Astrocyte (in vitro differentiated cells and primary cell): ENCODE measurements around the gene GADL1. TPM values are rescaled to one million over a fixed set of nuclear protein-coding genes. Genes with fewer than 3 reads are reported as not detected.
A peak's percentile ranks its signal among the peaks of the same experiment; 100 is the strongest.

Experiments used
- DNase-seq: peaks from one replicate; pipeline ENCODE4 v3.0.0-alpha.2; 2010; ENCODE audit warnings: low read depth
- FAIRE-seq: peaks from 2 replicates; lab custom pipeline; 2011; peaks lifted over from hg19 to GRCh38; lab: Jason Lieb, UNC
- H2AFZ ChIP-seq: 2 replicates; pipeline ENCODE4 v1.6.0; 2012; ENCODE audit warnings: low read depth, low read length, inconsistent platforms
- H3K27ac ChIP-seq: 2 replicates; pipeline ENCODE4 v1.5.1; 2011; ENCODE audit warnings: low read depth, low read length, inconsistent platforms
- H3K27me3 ChIP-seq: 2 replicates; pipeline ENCODE4 v1.6.0; 2011; ENCODE audit warnings: low read length, inconsistent platforms; ENCODE audit not compliant: insufficient read depth
- H3K36me3 ChIP-seq: 2 replicates; pipeline ENCODE4 v1.5.1; 2011; ENCODE audit warnings: low read length, inconsistent platforms; ENCODE audit not compliant: insufficient read depth
- H3K4me1 ChIP-seq: 2 replicates; pipeline ENCODE4 v1.5.1; 2011; ENCODE audit warnings: low read length, inconsistent platforms; ENCODE audit not compliant: insufficient read depth
- H3K4me2 ChIP-seq: 2 replicates; pipeline ENCODE4 v1.6.0; 2012; ENCODE audit warnings: low read length, inconsistent platforms
- H3K4me3 ChIP-seq: 2 replicates; pipeline ENCODE4 v1.5.1; 2011; ENCODE audit warnings: low read depth, mild to moderate bottlenecking, low read length, inconsistent platforms; ENCODE audit not compliant: insufficient read depth
- H3K79me2 ChIP-seq: 2 replicates; pipeline ENCODE4 v1.6.0; 2012; ENCODE audit warnings: mild to moderate bottlenecking, low read length, inconsistent platforms; ENCODE audit not compliant: insufficient read depth
- H3K9ac ChIP-seq: 2 replicates; pipeline ENCODE4 v1.6.0; 2012; ENCODE audit warnings: mild to moderate bottlenecking, low read length, inconsistent platforms
- H3K9me3 ChIP-seq: 2 replicates; pipeline ENCODE4 v1.5.1; 2012; ENCODE audit warnings: low read depth, mild to moderate bottlenecking, low read length, inconsistent platforms; ENCODE audit not compliant: insufficient read depth
- H4K20me1 ChIP-seq: 2 replicates; pipeline ENCODE4 v1.6.0; 2012; ENCODE audit warnings: low read length, inconsistent platforms; ENCODE audit not compliant: insufficient read depth
- H3K27ac Mint-ChIP-seq: one replicate; pipeline ENCODE4 v1.8.0; 2021; ENCODE audit warnings: mild to moderate bottlenecking, mixed read lengths; ENCODE audit not compliant: unreplicated experiment
- H3K27me3 Mint-ChIP-seq: one replicate; pipeline ENCODE4 v1.8.0; 2021; ENCODE audit warnings: low read depth, mixed read lengths; ENCODE audit not compliant: unreplicated experiment
- H3K36me3 Mint-ChIP-seq: one replicate; pipeline ENCODE4 v1.8.0; 2021; ENCODE audit warnings: low read depth, mixed read lengths; ENCODE audit not compliant: unreplicated experiment
- H3K4me1 Mint-ChIP-seq: one replicate; pipeline ENCODE4 v1.8.0; 2021; ENCODE audit warnings: low read depth, mixed read lengths; ENCODE audit not compliant: unreplicated experiment
- H3K4me3 Mint-ChIP-seq: one replicate; pipeline ENCODE4 v1.8.0; 2021; ENCODE audit warnings: mild to moderate bottlenecking, moderate library complexity, mixed read lengths; ENCODE audit not compliant: unreplicated experiment
- H3K9me3 Mint-ChIP-seq: one replicate; pipeline ENCODE4 v1.8.0; 2021; ENCODE audit warnings: mild to moderate bottlenecking, mixed read lengths; ENCODE audit not compliant: unreplicated experiment
- EZH2 ChIP-seq: IDR thresholded peaks from 2 replicates; pipeline ENCODE4 v1.6.1; 2012; ENCODE audit warnings: mild to moderate bottlenecking, low read length, inconsistent platforms; ENCODE audit not compliant: insufficient read depth
- total RNA-seq: library from RNA; stranded (reverse); gene quantifications from 2 replicates; pipeline ENCODE4 v1.2.1, GENCODE V29; 2021
- TF ChIP-seq, protein P1 (sequence below): IDR thresholded peaks from 2 replicates; pipeline ENCODE4 v1.5.1; 2011; ENCODE audit warnings: low read depth, mild to moderate bottlenecking, inconsistent platforms, low read length, moderate library complexity; ENCODE audit not compliant: insufficient read depth

The GADL1 gene
- total RNA-seq, 1 donor from 2014 or later, result 0.09 TPM

- H2AFZ ChIP-seq, result no peak overlapping the region
- peak overlapping the region; percentile 66 for H3K4me2 ChIP-seq
- H3K27ac Mint-ChIP-seq, result no peak overlapping the region
- peaks cover 16% of the 10 kb centered on the region for H3K36me3 Mint-ChIP-seq
- H3K4me1 ChIP-seq, result peaks cover 23% of the 10 kb centered on the region
- FAIRE-seq, result no peak
- H3K79me2 ChIP-seq, result peaks cover 52% of the 10 kb centered on the region
- TF ChIP-seq, protein P1, sequence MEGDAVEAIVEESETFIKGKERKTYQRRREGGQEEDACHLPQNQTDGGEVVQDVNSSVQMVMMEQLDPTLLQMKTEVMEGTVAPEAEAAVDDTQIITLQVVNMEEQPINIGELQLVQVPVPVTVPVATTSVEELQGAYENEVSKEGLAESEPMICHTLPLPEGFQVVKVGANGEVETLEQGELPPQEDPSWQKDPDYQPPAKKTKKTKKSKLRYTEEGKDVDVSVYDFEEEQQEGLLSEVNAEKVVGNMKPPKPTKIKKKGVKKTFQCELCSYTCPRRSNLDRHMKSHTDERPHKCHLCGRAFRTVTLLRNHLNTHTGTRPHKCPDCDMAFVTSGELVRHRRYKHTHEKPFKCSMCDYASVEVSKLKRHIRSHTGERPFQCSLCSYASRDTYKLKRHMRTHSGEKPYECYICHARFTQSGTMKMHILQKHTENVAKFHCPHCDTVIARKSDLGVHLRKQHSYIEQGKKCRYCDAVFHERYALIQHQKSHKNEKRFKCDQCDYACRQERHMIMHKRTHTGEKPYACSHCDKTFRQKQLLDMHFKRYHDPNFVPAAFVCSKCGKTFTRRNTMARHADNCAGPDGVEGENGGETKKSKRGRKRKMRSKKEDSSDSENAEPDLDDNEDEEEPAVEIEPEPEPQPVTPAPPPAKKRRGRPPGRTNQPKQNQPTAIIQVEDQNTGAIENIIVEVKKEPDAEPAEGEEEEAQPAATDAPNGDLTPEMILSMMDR, result no peak
- no peaks in the 10 kb centered on the region for H3K9me3 ChIP-seq
- no peak overlapping the region for H3K4me3 ChIP-seq
- no peaks in the 10 kb centered on the region for H3K9me3 Mint-ChIP-seq
- no peaks in the 10 kb centered on the region for H3K27me3 ChIP-seq
- H3K27ac ChIP-seq, result peak overlapping the region; percentile 66
- DNase-seq, result no peak
- no peaks in the 10 kb centered on the region for H3K27me3 Mint-ChIP-seq
- H3K9ac ChIP-seq, result no peak overlapping the region
- no peaks in the 10 kb centered on the region for H4K20me1 ChIP-seq
- peaks cover 47% of the 10 kb centered on the region for H3K36me3 ChIP-seq
- peaks cover 35% of the 10 kb centered on the region for H3K4me1 Mint-ChIP-seq
- H3K4me3 Mint-ChIP-seq, result no peak overlapping the region
Observed at GRCh38 chr3:30687930-30688570, 206.4 kb downstream of the GADL1 start.

GRCh38 chr3:30686799-30687198 lies 207.7 kb downstream of the GADL1 start:
- Mint-ChIP-seq H3K4me3 (no peak overlapping the region), H3K27me3 (no peaks in the 10 kb centered on the region), H3K36me3 (peaks cover 16% of the 10 kb centered on the region), H3K4me1 (peaks cover 48% of the 10 kb centered on the region), H3K27ac (no peak overlapping the region), H3K9me3 (no peaks in the 10 kb centered on the region)
- H3K79me2 ChIP-seq, result peaks cover 56% of the 10 kb centered on the region
- H3K9me3 ChIP-seq, result no peaks in the 10 kb centered on the region
- H2AFZ ChIP-seq, result no peak overlapping the region
- H3K36me3 ChIP-seq, result peaks cover 35% of the 10 kb centered on the region
- DNase-seq (no peak), FAIRE-seq (no peak)
- no peaks in the 10 kb centered on the region for H3K27me3 ChIP-seq
- no peaks in the 10 kb centered on the region for H4K20me1 ChIP-seq
- H3K9ac ChIP-seq, result no peak overlapping the region
- no peak overlapping the region for H3K27ac ChIP-seq
- TF ChIP-seq, protein P1, result no peak
- TF ChIP-seq EZH2, result no peak
- H3K4me3 ChIP-seq, result no peak overlapping the region
- no peak overlapping the region for H3K4me2 ChIP-seq
- peaks cover 32% of the 10 kb centered on the region for H3K4me1 ChIP-seq

DNA sequence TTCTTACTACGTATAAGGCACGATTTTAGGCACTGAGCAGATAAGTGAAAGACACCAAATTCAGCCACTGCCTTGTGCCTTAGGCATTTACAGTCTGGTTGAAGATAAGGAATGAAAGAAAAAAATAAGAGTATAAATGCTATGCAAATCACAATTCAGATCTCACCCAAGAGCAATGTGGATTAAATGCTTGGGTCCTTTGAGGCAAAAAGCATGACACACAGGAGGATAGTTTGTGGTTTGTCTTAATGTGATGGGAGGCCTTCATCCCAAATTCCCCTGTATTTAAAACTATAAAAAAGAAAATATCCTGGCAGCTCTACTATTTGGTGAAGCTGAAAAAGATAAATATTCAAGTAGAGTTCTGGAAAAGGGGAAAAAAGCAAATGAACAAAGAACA lies 208.3 kb downstream of the GADL1 start:
- peaks cover 54% of the 10 kb centered on the region for H3K4me1 Mint-ChIP-seq
- H3K27ac Mint-ChIP-seq, result no peak overlapping the region
- Histone ChIP-seq H3K79me2 (peaks cover 59% of the 10 kb centered on the region), H2AFZ (no peak overlapping the region), H3K36me3 (peaks cover 35% of the 10 kb centered on the region), H3K4me3 (no peak overlapping the region), H3K27ac (no peak overlapping the region), H3K27me3 (no peaks in the 10 kb centered on the region), H3K4me1 (peaks cover 38% of the 10 kb centered on the region), H4K20me1 (no peaks in the 10 kb centered on the region), H3K4me2 (no peak overlapping the region), H3K9ac (no peak overlapping the region), H3K9me3 (no peaks in the 10 kb centered on the region)
- H3K27me3 Mint-ChIP-seq, result no peaks in the 10 kb centered on the region
- peaks cover 16% of the 10 kb centered on the region for H3K36me3 Mint-ChIP-seq
- TF ChIP-seq, protein P1, result no peak
- no peak for TF ChIP-seq EZH2
- no peak overlapping the region for H3K4me3 Mint-ChIP-seq
- no peaks in the 10 kb centered on the region for H3K9me3 Mint-ChIP-seq
- DNase-seq (peak; percentile 39), FAIRE-seq (no peak)
